ENCODE results near the gene CEP128.
A peak's percentile ranks its signal among the peaks of the same experiment; 100 is the strongest.
"Not testable (repeated sequence)": the region's sequence is repeated elsewhere in the genome, so short reads cannot be mapped to it uniquely, and the experiment has no call there.

The CEP128 gene

DNA sequence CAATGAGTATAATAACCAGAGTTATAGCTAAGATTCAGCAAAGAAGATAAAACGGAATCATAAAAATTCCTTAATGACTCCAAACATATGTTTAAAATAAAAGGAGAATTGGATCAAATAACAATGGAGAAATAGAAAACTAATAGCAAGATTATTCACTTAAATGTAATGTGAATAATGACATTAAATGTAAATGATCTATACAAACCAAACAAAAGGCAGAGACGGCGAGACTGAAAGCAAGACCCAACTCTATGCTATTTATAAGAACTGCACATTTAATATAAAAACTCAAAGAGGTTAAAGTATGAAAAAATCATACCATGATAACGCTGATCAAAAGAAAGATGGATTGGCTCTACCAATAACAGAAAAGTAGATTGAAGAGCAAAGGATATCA, 10.0 kb upstream of the CEP128 start:
- no peak for DNase-seq

DNA sequence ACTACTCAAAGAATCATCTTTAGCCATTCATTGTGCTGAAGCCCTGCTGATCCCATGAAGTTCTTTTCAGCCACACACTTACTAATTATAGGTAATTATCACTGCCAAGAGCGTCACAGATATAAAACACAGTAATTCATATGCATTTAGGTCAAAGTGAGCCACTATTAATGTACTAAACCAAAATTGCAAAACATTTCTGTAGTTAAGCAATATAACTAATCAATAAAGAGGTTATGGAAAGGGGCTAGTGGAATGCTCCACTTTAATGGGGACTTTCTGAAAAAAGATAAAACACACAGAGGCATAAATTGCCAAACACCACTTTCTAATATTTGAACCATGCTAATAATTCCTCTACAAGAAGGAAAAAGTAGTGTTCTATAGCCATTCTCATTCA, 6.8 kb upstream of the CEP128 start:
- DNase-seq: no peak

DNA sequence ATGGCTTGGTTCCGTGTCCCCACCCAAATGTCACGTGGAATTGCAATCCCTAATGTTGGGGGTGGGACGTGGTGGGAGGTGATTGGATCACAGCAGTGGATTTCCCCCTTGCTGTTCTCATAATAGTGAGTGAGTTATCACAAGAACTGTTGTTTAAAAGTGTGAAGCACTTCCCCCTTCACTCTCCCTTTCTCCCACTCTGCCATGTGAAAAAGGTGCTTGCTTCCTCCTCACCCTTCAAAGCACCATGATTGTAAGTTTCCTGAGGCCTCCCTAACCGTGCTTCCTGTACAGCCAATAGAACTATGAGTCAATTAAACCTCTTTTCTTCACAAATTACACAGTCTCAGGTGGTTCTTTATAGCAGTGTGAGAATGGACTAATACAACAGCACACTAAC, 5.3 kb upstream of the CEP128 start:
- no peak for DNase-seq

DNA sequence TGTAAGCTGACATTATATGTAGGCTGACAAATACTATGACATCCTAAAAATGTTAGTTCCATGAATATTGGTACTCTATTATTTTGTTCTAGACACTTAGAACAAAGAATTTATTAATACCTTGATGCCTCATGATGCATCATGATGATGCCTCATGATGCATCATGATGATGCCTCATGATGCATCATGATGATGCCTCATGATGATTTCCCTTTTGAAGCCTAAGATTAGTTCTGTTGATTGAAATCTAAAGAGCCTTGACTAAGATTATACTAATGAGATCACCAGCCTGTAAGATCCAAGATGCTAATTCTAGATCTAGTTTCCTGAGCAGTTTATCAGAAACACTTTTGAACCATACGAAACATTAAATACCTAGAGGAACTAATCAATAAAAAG, 4.6 kb upstream of the CEP128 start:
- no peak for DNase-seq

DNA sequence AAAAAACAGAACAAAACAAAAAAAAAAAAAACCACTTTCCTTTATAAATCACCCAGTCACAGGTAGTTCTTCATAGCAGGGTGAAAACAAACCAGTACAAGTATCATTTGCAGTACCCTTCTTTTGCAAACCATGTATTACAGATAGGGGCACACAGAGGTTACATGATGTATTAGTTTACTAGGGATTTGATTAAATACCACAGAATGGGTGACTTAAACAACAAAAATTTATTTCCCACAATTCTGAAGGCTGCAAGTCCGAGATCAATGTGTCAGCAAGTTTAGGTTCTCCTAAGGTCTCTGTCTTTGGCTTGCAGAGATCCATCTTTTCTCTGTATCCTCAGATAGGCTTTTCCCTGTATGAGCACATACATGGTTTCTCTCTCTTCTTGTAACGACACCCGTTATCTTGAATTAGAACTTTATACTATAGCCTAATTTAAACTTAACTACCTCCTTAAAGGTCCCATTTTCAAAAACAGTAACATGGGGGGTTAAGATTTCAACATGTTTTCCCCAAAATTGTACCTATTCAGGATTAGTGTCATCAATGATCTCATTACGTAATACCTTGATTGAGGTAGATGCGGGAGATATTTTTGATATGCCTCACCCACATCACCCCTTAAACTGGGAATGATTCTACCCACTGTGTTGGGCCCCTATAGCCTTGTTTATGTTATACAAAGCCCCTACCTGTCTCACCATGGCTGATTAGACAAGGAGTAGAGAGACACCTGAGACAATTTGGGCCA, 3.5 kb upstream of the CEP128 start:
- no peak for DNase-seq

DNA sequence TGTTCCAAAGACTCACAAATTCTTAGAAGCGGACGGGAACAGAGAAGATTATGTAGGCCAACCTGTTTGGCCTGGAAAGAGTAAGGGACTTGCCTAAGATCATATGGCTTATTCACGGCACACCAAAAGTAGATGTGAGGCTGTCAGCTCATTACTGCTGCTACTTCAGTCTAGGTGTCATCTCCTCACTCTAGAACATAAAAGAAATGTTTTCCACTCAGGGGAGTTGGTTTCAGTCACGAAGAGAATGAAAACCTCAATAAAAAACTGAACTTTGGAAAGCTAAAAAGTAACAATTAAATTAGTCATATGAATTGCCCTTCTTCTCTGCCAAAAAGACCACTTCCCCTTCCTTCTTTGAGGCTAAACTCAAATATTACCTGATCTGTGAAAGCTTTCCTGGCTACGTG, 658 bp upstream of the CEP128 start:
- no peak for DNase-seq

DNA sequence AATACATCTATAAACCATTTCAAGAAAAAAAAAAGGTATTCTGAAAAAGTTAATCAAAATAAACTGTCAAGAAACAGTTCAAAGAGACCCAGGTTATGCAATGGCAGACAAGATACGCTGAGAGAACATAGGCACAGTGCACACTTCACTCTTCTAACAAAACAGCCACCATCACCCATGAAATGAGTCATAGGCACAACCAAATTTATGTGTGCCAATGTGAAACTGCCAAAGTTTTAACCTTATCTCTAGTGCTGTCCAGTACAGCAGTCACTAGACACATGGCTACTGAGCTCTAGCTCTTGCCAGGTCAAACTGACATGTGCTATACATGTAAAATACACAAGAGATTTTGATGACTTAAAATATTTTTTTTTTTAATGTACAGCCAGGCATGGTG, 1.4 kb downstream of the CEP128 start:
- no peak for DNase-seq

DNA sequence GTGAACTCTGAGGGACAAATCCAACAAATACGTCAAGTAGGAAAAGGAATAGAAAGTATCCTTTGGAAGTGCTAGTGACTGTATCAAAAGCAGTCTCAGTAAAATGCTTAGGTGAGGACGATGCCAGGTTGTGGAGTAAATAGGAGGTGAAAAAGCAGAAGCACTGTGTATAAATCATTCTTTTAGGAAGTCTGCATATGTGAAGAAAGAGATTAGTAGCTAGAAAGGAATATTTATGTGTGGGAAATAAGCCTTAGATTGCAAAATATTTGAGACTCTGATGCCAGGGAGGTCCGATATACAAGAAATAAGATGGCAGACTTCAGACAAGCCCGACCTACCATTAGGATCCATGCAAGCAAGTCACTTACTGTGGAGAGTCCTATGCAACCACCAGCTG, 7.9 kb downstream of the CEP128 start:
- DNase-seq: no peak

DNA sequence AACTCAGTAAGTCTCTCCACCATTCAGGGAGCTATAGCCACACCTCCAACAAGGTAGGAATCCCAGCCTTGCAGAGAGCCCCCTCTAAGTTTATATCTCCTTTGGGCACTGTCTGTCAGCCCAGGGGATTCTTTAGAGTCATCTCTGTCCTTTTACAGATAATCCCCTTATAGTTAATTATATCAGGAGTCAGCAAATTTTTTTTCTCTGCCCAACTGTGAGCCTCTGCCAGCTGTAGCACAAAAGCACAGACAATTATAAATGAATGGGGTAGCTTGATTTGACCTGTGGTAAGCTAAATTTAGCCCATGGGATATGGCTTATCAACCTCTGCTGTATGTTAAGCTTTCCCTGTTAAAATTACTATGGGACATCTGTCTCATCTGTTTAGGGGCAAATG, 8.3 kb downstream of the CEP128 start:
- DNase-seq: no peak

DNA sequence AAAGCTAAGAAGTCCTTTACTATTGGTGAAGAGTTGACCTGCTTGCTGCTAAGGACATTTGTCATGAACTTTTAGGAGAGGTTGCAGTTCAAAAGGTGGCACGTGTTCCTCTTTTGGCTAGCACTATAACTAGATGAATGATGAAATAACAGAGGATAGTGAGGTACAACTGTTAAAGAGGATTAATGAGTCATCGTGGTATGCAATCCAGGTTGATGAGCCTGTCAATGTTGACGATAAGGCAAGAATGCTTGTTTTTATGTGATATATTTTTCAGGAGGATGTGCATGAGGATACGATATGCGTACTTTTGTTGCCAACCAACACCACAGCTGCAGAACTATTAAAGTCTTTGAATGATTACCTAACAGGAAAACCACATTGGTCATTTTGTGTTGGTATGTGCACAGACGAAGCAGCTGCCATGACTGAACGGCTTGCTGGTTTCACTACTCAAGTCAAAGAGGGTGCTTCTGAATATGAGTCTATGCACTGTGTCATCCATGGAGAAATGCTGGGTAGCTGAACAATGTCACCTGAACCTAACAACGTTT, 10.6 kb downstream of the CEP128 start:
- peak; percentile 74 for DNase-seq

DNA sequence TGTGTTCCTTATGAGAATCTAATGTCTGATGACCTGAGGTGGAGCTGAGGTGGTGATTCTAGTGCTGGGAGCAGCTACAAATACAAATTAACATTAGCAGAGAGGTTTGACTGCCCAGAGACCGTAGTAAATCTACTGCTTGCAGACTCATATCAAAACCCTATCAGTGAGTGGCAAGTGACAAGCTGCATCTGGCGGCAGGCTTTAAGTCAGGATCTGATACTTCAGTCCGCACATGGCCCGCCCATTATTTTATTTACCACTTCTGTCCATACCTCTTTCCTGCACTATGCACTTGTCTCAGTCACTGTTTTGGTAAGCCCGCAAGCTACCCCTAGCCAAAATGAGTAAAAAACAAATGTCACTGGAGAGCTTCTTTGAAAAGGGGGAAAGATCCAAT, 11.4 kb downstream of the CEP128 start:
- DNase-seq: no peak

DNA sequence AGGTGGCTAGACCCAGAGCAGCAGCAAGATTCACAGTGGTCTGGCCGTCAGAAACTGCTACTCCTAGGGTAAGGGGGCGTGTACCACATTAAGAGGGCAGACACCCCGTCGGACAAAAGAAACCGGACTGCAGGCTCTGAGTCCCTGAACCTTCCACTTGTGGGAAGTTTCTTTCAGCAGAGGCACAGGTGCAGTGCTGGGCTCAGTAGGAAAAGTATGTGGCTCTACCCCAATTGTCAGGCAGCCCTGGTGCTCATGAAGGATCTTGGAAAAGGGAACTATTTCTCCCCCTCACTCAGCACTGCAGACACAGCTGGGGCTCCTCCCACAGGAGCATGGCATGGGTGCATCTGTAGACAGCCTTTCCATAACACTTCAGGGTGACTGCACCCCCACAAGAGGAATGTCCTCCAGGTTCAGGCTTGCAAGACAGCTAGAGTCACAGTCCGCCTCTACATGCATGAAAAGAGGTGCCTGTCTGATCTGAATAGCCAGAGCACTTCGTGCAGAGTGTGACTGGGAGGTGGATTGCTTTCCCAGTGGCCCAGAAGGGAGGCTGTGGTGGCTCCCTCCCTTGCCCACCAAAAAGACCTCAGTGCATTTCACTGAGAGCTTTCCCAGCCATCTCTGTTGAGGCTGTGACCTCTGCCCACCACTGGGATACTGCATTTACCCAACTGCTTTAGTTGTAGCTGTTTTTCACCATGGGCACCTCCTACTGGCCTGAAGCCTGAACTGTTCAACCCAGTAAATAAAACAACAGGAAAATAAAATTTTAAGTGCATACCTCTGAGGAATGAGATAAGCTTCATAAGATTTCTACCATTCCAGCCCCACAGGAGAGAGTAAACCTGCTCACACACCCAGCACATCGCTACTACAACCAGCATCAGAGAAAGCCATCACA, 14.2 kb downstream of the CEP128 start:
- no peak for DNase-seq

DNA sequence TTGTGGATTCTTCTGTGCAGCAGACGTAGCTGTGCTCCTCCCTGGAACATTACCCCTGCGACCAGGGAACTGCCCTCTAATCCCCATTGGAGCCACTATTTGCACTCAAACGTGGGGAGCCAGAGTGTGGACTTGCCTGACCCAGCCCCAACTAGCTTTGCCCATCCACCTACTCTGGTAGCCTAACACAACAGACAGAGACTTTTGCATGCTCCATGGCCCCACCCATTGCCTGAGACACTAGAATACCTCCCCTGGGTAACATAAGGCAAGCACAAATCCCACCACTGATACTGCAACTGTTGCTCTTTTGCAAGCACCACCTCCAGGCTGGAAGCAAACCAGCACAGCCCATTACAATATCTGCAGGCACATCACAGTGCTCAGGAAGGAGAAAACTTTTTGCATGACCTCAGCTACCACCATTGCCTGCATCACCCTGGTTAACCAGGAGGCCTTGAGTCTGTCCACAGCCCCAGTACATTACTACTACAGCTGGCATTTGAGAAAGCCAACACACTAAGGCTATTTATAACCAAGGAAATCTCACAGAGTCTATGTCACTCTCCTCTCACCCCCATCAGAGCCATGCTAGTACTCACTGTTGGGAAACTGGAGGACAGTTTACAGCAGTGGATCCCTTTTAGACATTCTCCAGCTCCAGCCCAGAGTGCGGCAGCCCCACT, 15.0 kb downstream of the CEP128 start:
- DNase-seq: no peak

DNA sequence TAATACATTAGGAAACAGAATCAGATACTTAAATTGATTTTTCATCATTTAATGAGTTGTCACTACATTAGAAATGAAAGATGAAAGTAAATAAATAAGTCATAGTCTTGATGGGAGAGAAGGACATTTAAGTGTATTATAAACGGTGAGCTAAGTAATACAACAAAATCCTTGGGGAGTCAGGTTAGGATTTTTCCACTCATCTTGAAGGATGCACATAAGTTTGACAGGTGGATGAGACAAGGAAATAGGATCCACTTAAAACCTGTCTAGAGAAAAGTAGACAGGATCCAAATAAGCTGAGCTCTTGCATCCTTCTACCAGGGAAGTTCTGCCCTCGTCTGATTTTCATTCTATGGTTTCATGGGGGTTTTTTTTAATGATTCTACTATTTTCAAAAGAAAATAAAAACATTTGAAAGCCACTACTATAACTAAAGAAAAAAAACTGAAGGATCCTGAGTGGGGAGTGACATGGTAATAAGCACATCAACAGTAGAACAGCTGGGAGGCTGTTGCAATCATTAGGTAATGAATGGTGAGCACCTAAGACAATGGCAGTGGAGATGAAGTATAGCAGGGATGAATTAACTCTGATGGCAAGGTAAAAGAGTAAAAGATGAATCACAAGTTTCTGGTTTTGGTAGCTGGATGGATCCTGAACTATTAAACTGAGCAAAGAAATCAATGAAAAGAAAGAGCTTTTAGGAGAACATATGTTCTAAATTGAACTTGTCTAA, 17.0 kb downstream of the CEP128 start:
- DNase-seq: no peak

DNA sequence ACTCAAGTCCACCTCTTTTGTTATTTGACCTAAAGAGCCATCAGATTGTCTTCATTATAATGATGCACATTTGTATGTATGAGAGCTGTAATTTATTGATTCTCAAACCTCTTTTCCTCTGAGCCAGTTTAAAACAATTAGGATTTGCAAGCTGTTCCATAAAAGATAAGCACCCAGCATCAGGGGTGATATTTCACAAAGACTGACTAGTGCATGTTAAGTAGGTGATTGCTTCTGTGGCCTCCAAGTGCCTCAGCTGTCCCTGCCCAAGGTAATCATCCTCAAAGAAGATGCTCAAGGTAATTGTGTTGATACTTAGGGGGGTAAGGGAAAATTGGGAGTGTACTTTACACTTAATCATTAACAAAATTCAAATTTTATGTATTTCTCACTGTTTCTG, 18.2 kb downstream of the CEP128 start:
- no peak for DNase-seq

DNA sequence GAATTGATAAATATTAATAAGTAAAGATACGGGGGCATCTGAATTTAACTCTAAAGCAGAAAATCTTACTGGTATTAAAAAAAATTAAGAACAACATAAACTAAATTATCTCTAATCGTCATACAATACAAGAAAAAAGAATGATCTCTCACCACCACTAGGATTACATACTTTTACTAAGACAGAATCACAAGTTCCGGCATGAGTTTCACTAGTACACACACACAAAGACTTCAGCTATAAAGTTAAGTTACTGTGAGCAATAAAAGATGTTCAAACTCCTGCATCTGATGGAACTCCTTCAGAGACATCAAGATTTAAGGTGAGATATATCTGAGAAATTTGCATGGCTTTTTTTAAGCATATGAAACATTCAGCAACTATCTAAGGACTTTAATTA, 21.9 kb downstream of the CEP128 start:
- no peak for DNase-seq

DNA sequence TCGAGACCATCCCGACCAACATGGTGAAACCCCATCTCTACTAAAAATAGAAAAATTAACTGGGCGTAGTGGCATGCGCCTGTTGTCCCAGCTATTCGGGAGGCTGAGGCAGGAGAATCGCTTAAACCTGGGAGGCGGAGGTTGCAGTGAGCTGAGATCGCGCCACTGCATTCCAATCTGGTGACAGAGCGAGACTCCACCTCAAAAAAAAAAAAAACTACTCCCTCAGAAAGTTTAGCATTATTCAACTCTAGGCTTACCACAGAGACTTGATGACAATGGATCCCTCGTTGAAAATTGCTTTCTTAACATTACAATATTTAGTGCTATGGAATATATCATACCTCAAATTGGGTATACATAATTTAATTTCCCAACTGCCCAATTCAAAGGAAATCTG, 29.5 kb downstream of the CEP128 start:
- not testable (repeated sequence) for DNase-seq

DNA sequence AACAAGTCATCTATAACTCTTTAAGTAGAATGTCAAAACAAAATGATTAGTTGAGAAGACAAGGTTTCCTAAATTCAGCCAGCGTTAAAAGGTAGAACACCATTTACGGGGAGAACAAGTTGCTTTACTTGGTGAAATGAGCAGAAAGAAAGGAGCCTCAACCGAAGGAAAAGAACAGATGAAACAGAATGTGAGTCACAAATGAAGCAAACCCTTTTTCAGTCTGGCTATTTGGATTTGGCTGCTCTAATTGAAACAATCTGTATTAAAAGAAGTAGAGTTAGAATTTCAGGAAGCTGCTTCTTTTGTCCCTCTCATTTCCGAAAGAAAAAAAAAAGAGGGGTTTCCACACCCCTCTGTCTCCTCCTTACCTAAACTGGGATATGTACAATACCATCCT, 34.6 kb downstream of the CEP128 start:
- DNase-seq: no peak

DNA sequence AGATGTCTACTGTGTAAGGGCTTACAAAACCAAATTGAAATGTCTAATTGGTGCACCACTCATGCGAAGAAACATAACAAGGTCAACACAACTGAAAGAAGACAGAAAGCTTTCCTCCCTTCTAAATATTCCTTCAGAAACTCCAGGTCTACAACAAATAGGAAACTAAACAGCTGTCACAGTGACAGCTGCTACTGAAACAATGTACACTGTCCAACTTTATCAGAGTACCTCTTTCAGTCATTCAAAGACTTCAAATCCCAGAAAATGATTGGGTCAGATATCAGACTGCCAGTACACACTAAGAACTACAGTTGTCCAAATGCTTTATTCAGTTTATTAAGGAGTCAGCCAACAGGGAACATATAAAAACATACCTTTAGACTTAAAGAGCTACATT, 35.2 kb downstream of the CEP128 start:
- no peak for DNase-seq

DNA sequence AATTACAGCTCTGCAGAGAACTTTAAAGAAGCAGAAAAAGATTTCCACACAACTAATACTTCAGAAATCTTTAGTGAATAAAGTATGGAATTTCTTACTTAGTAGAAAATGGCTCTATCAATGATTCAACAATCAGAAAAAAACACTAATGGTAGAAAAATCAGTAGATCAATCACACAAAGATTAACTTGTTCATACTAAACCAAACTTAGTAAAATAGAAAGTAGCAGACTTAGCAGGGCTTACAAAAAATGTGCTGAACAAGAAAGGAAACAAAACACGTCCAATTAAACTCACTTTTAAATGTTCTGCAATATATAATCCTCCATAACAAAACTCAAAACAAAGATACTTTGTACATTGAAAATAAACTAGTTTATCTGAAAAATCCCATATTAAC, 38.9 kb downstream of the CEP128 start:
- DNase-seq: no peak

DNA sequence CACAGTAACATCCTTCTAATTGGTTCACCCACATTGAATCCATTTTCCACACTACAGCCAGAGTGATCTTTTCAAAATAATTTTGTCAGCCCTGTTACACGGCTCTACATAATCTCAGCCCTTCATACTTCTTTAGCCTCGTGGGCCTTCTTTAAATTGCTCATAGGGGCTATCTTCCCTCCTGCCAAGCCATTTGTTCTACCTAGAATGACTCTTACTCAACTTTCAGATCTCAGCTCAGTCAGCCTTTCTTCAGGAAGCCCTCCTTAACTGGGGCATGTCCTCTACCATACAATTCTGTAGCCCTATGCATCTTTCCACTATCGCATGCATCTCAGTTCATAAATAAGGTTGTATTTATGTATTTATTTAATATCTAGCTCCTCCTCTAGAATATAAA, 39.7 kb downstream of the CEP128 start:
- DNase-seq: no peak

DNA sequence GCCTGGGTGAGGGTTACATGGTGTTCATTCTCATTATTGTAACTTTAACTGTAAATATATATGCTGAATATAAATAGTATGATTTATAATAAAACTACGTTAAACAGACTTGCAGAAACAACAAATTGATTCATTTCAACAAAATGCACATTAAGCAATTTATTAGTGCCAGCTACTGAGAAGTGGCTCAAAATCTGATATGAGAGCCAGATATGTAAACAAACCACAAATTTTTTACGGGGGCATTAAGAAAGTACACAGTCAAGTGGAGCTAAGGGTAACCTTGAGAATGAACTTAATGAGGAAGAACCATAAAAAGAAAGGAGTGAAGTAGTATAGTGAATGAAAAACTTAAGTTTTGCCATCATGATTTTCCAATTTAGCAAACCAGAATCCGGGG, 40.3 kb downstream of the CEP128 start:
- DNase-seq: no peak

DNA sequence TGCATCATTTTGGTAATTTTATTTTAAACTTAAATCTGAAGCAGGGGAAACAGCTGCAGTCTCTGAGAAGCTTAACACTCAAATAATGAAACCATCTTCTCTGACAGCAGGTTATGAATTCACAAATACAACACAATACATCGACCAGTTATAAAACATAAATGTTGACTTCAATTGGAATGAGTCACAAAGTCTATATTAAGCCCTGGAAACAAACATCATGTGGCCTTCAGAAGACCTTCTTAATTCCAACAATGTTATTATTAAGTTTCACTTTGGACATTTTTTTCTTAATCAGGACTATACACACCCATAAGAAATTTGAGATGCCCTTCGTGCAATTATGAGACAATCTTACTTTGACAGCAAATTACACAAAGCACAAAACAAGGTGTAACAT, 68.9 kb downstream of the CEP128 start:
- DNase-seq: no peak
